DND-41 (cell line): ENCODE data around the gene IGFLR1.
A peak's percentile ranks its signal among the peaks of the same experiment; 100 is the strongest.

ENCODE experiments used
- ATAC-seq: fragments of 200-7000 bp; cut with Tn5 transposase; 3 replicates; pipeline ENCODE4 v1.9.1; 2021; ENCODE audit warnings: low read depth; ENCODE audit not compliant: insufficient read depth
- DNase-seq: peaks from one replicate; pipeline ENCODE4 v3.0.0-alpha.2; 2020
- H2AFZ ChIP-seq: 2 replicates; pipeline ENCODE4 v1.6.0; 2012; ENCODE audit warnings: low read depth, low read length
- H3K27ac ChIP-seq: 2 replicates; pipeline ENCODE4 v1.5.1; 2012; ENCODE audit warnings: low read length, inconsistent platforms
- H3K27me3 ChIP-seq: fragments of 200-600 bp; sonication (generic); 2 replicates; pipeline ENCODE4 v1.6.0; 2012; ENCODE audit warnings: low read length, mild to moderate bottlenecking, inconsistent platforms; ENCODE audit not compliant: insufficient read depth, poor library complexity
- H3K36me3 ChIP-seq: 2 replicates; pipeline ENCODE4 v1.5.1; 2012; ENCODE audit warnings: low read length, inconsistent platforms; ENCODE audit not compliant: insufficient read depth
- H3K4me1 ChIP-seq: 2 replicates; pipeline ENCODE4 v1.5.1; 2012; ENCODE audit warnings: mild to moderate bottlenecking, low read length; ENCODE audit not compliant: insufficient read depth
- H3K4me2 ChIP-seq: 2 replicates; pipeline ENCODE4 v1.6.0; 2012; ENCODE audit warnings: mild to moderate bottlenecking, moderate library complexity, low read length, inconsistent platforms; ENCODE audit not compliant: insufficient read depth
- H3K4me3 ChIP-seq, 2 experiments: fragments of 200-600 bp in 1 of 2; shearing (Covaris generic) in 1 of 2; 2 replicates each; pipeline ENCODE4 v1.5.1; 2012 to 2016; ENCODE audit warnings: inconsistent platforms in 2 of 2, low read length in 2 of 2, mild to moderate bottlenecking in 2 of 2, low read depth in 1 of 2, moderate library complexity in 1 of 2
- H3K79me2 ChIP-seq: 2 replicates; pipeline ENCODE4 v1.6.0; 2012; ENCODE audit warnings: low read length, inconsistent platforms; ENCODE audit not compliant: insufficient read depth
- H3K9ac ChIP-seq: 2 replicates; pipeline ENCODE4 v1.6.0; 2012; ENCODE audit warnings: low read depth, mild to moderate bottlenecking, inconsistent platforms, low read length, moderate library complexity
- H3K9me3 ChIP-seq: 2 replicates; pipeline ENCODE4 v1.5.1; 2012; ENCODE audit warnings: low read length, moderate library complexity, mild to moderate bottlenecking, inconsistent platforms; ENCODE audit not compliant: insufficient read depth, severe bottlenecking
- H4K20me1 ChIP-seq: 2 replicates; pipeline ENCODE4 v1.6.0; 2012; ENCODE audit warnings: low read length; ENCODE audit not compliant: insufficient read depth
- EZH2 ChIP-seq: IDR thresholded peaks from 3 replicates; pipeline ENCODE4 v1.6.1; 2012; ENCODE audit warnings: borderline replicate concordance, low read depth, mild to moderate bottlenecking, moderate library complexity, low read length, inconsistent platforms; ENCODE audit not compliant: severe bottlenecking
- TF ChIP-seq, protein P1 (sequence below): IDR thresholded peaks from 2 replicates; pipeline ENCODE4 v1.5.1; 2012; ENCODE audit warnings: borderline replicate concordance, low read length, moderate library complexity, mild to moderate bottlenecking; ENCODE audit not compliant: poor library complexity, severe bottlenecking; ENCODE audit errors: extremely low read depth

IGFLR1 gene

DNA sequence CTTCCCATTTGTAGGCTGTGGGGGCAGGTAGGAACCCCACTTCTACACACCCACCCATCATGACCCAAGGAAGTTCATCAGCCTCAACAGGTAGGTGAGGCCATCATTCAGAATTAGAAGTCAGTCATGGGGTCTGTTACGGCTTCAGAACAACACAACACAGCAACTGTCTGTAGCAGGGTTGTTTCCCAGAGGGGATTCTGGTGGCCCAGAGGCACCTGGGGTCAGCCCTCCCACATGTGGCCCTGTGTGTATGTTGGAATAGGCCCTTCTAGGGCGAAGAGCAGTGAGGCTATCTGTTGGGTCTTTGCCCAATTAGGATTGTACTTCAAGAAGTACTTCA lies 3.4 kb downstream of the IGFLR1 start:
- H4K20me1 ChIP-seq = peaks cover 13% of the 10 kb centered on the region; the same call in 1 of the 2 replicates

DNA sequence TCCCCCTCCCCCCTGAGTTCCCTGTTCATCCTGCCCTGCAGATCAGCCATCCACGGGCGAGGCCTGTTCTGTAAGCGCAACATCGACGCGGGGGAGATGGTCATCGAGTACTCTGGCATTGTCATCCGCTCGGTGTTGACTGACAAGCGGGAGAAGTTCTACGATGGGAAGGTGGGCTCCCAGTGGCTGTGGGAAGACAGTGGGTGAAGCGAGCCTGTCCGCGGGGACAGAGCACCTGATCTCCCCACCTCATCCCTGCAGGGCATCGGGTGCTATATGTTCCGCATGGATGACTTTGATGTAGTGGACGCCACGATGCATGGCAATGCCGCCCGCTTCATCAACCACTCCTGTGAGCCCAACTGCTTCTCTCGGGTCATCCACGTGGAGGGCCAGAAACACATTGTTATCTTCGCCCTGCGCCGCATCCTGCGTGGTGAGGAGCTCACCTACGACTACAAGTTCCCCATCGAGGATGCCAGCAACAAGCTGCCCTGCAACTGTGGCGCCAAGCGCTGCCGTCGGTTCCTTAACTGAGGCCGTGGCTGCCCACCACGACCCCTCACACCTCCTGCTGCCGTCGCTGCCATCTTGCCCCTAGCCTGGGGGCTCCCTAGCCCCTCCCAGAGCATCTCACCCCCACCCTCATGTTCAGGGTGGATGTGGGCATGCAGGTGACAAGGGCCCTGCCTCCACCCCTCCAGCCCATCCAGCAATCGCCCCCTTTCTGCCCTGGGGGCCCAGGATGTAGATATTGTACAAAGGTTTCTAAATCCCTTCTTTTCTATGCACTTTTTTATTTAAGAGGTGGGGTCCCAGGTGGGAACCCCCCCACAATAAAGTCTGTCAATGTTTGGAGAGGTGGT lies 4.0 kb downstream of the IGFLR1 start:
- Histone ChIP-seq H3K9ac (no peak overlapping the region), H2AFZ (no peak overlapping the region), H3K4me2 (no peak overlapping the region)

More for the DNA sequence above, 3.4 kb downstream of the IGFLR1 start:
- H3K9ac ChIP-seq = no peak overlapping the region
- H3K79me2 ChIP-seq = 0 out of 2 replicates have a peak, but pooled peaks cover 3% of the 10 kb centered on the region
- no peak overlapping the region for H3K4me2 ChIP-seq
- no peak overlapping the region for H2AFZ ChIP-seq
- DNase-seq (no peak), ATAC-seq (no peak)
- TF ChIP-seq EZH2 = no peak
- TF ChIP-seq, protein P1, sequence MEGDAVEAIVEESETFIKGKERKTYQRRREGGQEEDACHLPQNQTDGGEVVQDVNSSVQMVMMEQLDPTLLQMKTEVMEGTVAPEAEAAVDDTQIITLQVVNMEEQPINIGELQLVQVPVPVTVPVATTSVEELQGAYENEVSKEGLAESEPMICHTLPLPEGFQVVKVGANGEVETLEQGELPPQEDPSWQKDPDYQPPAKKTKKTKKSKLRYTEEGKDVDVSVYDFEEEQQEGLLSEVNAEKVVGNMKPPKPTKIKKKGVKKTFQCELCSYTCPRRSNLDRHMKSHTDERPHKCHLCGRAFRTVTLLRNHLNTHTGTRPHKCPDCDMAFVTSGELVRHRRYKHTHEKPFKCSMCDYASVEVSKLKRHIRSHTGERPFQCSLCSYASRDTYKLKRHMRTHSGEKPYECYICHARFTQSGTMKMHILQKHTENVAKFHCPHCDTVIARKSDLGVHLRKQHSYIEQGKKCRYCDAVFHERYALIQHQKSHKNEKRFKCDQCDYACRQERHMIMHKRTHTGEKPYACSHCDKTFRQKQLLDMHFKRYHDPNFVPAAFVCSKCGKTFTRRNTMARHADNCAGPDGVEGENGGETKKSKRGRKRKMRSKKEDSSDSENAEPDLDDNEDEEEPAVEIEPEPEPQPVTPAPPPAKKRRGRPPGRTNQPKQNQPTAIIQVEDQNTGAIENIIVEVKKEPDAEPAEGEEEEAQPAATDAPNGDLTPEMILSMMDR = no peak
- no peaks in the 10 kb centered on the region for H3K27me3 ChIP-seq
- H3K9me3 ChIP-seq = no peaks in the 10 kb centered on the region
- H3K4me3 ChIP-seq = no peak overlapping the region
- H3K4me1 ChIP-seq = peaks cover 39% of the 10 kb centered on the region
- peaks cover 60% of the 10 kb centered on the region for H3K36me3 ChIP-seq
- H3K27ac ChIP-seq = no peak overlapping the region

DNA sequence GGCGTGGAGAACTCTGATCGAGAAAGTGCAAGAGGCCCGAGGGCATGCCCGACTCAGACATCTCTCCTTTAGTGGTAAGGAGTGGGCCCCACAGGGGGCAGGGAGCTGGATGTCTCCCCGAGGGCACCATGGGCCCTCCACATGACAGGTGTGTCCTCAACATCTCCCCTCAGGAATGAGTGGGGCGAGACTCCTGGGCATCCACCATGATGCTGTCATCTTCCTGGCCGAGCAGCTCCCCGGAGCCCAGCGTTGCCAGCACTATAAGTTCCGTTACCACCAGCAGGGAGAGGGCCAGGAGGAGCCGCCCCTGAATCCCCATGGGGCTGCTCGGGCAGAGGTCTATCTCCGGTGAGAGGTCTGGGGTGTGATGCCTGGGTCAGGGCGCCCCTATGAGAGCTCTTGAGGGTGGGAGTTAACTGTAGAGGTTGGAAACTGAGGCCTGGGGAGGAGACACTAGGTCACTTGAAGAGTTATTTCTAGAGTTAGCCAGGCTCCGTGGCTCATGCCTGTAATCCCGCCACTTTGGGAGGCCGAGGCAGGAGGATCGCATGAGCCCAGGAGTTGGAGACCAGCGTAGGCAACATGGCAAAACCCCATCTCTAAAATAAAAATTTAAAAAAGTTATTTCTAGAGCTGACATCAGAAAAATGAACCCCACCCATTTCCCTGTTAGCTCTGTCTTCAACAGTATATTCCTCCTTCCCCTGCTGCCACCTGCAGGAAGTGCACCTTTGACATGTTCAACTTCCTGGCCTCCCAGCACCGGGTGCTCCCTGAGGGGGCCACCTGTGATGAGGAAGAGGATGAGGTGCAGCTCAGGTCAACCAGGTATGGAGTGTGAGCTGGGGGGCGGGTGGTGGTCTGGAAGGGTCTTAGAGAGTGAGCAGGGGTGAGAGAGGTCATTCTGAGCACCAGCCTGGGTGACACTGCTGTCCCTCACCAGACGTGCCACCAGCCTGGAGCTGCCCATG lies 5.1 kb downstream of the IGFLR1 start:
- Histone ChIP-seq H3K36me3 (peaks cover 68% of the 10 kb centered on the region), H3K4me1 (peaks cover 30% of the 10 kb centered on the region), H3K4me2 (no peak overlapping the region), H2AFZ (no peak overlapping the region), H3K79me2 (no peaks in the 10 kb centered on the region), H3K4me3 (no peak overlapping the region), H3K9me3 (no peaks in the 10 kb centered on the region), H3K27me3 (no peaks in the 10 kb centered on the region), H3K9ac (no peak overlapping the region), H3K27ac (no peak overlapping the region), H4K20me1 (peaks cover 26% of the 10 kb centered on the region)
- no peak for ATAC-seq
- DNase-seq = no peak
- TF ChIP-seq, protein P1 = peak; percentile 42
- no peak for TF ChIP-seq EZH2

More for the DNA sequence above, 4.0 kb downstream of the IGFLR1 start:
- Histone ChIP-seq H3K36me3 (peaks cover 64% of the 10 kb centered on the region), H3K27ac (no peak overlapping the region), H4K20me1 (peaks cover 19% of the 10 kb centered on the region; the same call in 1 of the 2 replicates), H3K4me3 (no peak overlapping the region), H3K4me1 (peaks cover 36% of the 10 kb centered on the region), H3K9me3 (no peaks in the 10 kb centered on the region), H3K27me3 (no peaks in the 10 kb centered on the region), H3K79me2 (no peaks in the 10 kb centered on the region)
- no peak for TF ChIP-seq EZH2
- TF ChIP-seq, protein P1 = no peak
- ATAC-seq (no peak), DNase-seq (no peak)
